HG03060 (cell line): ENCODE measurements around the gene EFL1.
"Not testable (repeated sequence)": the region's sequence is repeated elsewhere in the genome, so short reads cannot be mapped to it uniquely, and the experiment has no call there.

Experiments
- ATAC-seq: cut with Tn5 transposase; IDR thresholded peaks from one replicate; pipeline ENCODE4 v1.9.1; 2021; ENCODE audit warnings: low read depth, moderate number of reproducible peaks; ENCODE audit not compliant: unreplicated experiment

EFL1 gene

DNA sequence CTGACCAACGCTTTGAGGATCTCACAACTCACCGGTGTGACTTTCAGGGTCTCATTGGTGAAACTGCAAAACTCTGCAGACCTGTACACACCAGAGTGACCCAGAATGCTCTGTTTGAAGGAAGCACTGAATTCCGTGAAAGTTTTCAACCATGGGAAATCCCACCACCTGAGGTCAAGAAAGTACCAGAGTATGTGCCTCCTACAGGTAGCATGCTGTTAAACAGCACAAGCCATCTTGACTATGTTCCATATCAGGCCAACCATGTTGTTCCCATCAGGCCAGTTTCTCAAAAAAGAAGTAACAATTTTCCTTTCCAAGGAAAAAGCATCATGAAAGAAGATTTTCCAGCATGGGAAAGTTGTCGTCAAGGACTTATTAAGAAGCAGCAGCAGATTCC lies 19.9 kb upstream of the EFL1 start:
- ATAC-seq: not testable (repeated sequence)

DNA sequence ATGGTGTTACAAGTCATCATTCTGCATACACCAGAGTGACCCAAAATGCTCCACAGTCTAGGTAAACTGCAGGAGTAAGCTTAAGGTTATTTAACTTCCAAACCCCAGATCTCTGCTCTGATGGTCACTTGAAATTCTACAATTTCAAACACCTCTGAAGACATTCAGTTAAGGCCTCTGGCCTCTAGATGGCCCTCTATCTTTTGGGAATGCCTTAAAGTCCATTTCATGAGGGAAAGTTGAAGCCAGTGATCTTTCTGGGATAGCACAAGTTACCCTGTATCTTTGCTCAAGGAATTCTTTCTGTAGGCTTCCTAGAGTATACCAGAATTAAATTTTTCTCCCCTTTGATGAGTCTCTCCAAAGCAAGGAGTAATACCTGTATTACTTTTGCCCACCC lies 18.7 kb upstream of the EFL1 start:
- ATAC-seq: not testable (repeated sequence)

GRCh38 chr15:82275410-82275809 lies 12.9 kb upstream of the EFL1 start:
- ATAC-seq: no peak

- ATAC-seq: no peak
Measured at GRCh38 chr15:82272154-82272553, 9.6 kb upstream of the EFL1 start.

DNA sequence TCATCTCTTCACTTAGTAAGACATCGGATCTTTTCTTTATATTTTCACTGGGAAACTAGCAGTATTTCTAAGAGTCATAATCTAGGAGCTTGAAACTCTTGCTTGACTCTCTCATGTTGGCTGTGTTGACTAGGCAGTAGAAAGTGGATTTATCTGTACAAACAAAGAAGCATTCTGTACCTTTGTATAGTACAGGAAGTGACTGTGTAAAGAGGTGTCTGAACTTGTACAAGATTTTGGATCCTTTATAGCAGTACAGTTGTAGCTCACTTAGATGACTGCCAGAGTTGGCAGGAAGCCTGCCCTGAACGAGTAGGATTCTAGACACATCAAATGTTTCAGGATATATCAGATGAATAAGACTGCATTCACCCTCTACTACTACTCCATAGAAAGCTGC lies 5.9 kb upstream of the EFL1 start:
- not testable (repeated sequence) for ATAC-seq

GRCh38 chr15:82267137-82267536 lies 4.6 kb upstream of the EFL1 start:
- ATAC-seq: not testable (repeated sequence)

DNA sequence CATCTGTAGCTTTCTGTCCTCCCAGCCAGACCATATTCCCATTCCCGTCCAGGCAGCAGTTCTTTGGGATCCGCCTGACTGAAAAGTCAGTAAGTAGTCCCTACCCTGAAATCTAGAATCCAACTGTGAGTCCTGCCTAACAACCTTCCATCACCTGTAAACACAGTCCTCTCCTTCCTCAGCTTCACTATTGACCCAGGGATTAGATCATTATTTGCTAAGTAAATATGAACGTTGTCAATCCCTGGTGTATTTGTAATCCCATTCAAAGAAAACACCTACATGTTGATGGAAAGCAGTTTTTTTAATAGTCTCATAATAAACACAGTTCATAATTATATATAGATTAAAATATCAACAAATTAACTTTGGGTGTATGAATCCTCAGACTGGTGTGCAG lies 816 bp upstream of the EFL1 start:
- no peak for ATAC-seq

DNA sequence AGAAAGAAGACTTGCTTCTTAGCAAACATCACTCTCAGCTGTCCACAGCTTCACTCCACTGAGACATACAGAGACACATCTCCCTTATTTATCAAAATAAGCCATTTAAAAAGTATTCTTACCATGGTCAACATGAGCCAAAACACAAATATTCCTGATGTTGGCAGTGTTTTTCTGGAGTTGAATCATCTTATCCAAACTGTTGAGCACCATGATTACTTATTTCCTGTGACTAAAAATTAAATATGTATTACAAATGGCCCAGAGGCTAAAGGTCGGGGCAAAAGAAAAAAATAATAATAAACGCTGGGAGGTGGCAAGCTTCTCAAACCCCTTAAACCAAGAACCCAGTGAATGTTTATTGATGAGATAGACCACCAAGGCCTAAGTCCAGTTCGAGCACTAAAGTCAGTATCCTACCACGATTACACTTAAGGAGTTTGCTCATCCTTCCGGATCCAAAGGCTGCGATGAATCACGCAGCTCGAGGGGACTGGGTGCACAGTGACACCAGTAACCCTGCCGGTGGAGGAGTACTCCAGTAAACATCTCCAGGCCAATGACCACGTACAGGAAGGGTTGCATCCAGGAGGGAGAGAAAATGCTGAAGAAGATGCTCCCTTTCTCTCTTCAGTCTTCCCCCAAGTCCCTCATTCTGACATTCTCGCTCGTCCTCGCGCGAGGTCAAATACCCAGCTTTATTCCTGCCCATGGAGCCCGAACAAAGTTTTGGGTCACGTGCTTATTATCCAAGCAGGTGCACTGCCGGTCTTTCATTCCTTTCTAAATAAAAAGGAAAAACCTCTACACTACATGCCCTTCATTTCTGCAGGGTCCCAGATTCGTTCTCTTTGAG lies 740 bp downstream of the EFL1 start:
- peak; percentile 15 for ATAC-seq

DNA sequence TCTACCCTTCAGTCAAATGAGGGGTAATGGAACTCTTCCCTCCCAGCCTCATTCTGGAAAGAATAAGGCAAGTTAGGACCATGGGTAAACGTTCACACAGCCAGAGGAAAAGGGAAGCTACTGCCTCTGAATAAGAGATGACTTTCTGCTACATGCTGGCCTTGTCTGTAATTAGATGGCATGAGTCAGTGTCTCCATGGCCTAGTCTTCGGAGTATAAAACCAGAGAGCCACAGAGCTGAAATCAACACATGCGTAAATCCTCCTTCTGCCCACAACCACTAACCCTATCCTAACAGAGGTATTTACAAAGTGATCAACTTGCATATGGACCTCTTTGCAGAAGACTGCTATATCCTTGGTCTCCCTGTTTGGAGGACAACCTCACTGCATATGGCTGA lies 14.3 kb downstream of the EFL1 start:
- not testable (repeated sequence) for ATAC-seq

GRCh38 chr15:82245956-82246355 lies 16.6 kb downstream of the EFL1 start:
- not testable (repeated sequence) for ATAC-seq

- not testable (repeated sequence) for ATAC-seq
Measured at GRCh38 chr15:82243644-82244043, 18.9 kb downstream of the EFL1 start.

GRCh38 chr15:82241836-82242499 lies 20.6 kb downstream of the EFL1 start:
- ATAC-seq: not testable (repeated sequence)

DNA sequence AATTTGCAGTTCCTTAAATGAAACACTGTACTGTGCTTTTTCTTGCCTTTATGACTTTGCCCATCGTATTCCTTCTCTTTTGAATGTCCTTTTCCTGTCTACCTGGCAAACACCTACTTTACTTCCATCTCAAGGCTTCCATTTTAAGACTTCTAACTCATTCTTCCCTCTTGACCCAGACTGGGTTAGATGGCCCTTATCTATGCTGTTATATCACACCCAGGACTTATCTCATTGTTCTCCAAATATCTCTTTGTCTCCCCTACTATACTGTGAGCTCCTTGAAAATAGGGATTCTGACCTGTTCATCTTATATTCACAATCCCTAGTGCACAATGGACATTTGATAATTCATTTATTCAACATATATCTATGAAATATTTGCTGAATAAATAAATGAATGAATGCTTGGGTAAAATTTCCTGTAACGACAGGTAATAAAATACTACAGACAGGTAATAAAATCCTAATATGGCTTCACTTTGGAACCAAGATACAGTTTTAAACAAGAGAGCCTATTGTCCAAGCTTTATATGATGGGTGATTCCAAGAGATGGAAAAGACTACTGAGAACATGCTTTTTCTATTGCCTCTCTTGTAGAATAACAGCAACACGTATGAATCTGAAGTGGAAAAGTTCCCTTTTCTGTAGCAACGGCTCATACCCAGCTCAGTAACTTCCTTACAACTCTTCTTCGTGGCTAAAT lies 22.7 kb downstream of the EFL1 start:
- ATAC-seq: no peak

DNA sequence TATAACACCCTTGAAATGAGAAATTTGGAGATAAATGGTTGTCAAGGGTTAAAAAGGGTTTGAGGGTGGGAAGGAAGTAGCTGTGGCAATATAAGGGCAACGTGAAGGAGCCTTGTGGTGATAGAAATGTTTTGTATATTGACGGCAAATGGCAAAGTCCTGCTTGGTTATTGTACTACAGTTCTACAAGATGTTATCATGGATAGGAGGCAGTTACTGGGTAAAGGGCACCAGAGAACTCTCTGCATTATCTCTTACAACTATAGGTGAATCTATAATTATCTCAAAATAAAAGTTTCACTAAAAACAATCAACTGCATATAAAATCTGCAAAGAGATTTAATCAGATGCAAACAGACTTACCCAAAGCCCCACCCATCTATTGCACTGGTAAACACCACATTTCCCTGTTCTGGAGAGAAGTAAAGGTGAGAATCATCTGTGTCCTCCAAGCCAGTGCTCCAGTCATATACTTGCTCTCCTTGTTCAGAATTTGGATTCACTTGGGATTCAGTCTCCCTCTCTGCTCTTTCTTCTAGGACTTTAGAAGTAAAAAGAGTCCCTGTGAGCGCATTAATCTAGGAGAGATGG lies 24.5 kb downstream of the EFL1 start:
- ATAC-seq: not testable (repeated sequence)

GRCh38 chr15:82231842-82232241 lies 30.7 kb downstream of the EFL1 start:
- ATAC-seq: no peak

DNA sequence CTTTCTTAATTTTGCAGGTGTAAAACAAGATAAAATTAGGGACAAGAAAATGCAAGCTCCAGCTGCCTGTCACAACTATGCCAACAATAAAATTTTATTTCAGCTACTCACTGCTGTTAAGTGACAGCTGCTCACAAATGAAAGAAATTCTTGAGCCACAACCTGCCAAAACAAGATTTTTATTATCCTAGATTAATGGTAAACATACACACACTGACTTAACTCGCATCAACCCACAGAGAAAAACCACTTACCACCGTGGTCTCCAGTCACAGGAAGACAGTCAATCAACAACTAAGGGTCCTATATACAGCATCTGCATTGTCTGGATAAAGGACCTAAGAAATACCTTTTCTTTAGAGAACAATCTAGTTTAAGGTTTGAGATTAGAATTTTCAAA lies 31.3 kb downstream of the EFL1 start:
- no peak for ATAC-seq

GRCh38 chr15:82228750-82229149 lies 33.8 kb downstream of the EFL1 start:
- ATAC-seq: no peak

- ATAC-seq: not testable (repeated sequence)
Measured at GRCh38 chr15:82221535-82221934, 41.0 kb downstream of the EFL1 start.

GRCh38 chr15:82216092-82216491 lies 46.4 kb downstream of the EFL1 start:
- ATAC-seq: not testable (repeated sequence)

DNA sequence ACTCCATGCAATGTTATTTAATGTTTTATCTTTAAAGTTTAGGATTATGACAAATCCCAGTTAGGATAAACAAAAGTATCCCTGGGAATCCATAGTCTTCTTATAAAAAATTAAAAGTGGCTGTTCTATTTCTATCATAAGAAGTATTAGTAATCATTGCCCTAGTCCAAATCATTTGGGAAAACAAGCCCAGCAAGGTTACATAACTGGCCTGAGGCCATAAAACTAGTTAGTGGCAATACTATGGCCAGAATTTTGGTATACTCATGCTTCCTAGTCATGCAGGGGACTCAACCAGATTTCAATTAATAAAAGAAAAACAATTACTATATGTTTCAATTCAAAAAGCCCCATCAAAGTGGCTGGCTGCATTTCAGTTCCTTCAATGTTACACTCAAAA lies 50.3 kb downstream of the EFL1 start:
- ATAC-seq: not testable (repeated sequence)

DNA sequence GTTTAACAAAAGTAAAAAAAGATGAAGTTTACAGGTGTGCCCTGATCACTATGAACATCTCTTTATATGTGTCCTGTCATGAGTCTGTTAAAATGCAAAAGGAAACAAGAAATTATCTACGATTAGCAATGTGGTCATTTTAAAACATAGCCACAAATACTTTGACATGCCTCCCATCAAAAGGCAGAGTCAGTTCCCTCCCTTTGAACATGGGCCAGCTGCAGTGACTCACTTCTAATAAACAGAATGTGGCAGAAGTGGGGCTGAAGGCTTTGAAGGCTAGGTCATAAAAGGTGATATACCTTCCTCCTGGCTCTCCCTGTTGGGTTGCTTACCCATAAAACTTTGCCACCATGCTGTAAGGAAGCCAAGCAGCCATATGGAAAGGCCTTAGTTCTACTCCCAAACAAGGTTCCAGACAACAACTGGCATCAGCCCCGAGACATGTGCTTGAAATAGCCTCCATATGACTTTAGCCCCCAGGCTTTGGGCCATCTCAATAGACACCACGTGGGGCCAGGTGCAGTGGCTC lies 52.4 kb downstream of the EFL1 start:
- ATAC-seq: not testable (repeated sequence)
